ENCODE measurements around the gene CLMN. TPM values are rescaled to one million over a fixed set of nuclear protein-coding genes. Genes with fewer than 3 reads are reported as not detected.

CLMN gene
- total RNA-seq, 1 donor from 2014 or later: 26.8 TPM

DNA sequence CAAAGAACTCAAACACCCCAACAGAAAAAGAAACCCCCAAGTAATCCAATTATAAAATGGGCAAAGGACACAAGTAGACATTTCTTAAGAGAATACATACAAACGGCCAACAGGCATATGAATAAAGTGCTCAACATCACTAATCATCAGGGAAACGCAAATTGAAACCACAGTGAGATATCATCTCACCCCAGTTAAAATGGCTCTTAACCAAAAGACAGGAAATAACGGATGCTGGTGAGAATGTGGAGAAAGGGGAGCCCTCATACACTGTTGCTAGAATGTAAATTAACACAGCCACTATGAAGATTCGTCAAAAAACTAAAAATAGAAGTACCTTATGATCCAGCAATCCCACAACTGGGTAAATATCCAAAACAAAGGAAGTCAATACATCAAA, 52.4 kb downstream of the CLMN start:
- H3K9me3 ChIP-seq: no peaks in the 10 kb centered on the region
- no peaks in the 10 kb centered on the region for H3K27me3 ChIP-seq (ENCODE audit: low read depth)
- intact Hi-C loops (cut with DNase I): no loop called here
- DNase-seq: no peak
- no peak overlapping the region for H3K4me3 ChIP-seq
- H3K36me3 ChIP-seq: no peaks in the 10 kb centered on the region
- H3K4me1 ChIP-seq: peaks cover 16% of the 10 kb centered on the region
- H3K27ac ChIP-seq: no peak overlapping the region
- no peak for ATAC-seq
- TF ChIP-seq, protein P1, sequence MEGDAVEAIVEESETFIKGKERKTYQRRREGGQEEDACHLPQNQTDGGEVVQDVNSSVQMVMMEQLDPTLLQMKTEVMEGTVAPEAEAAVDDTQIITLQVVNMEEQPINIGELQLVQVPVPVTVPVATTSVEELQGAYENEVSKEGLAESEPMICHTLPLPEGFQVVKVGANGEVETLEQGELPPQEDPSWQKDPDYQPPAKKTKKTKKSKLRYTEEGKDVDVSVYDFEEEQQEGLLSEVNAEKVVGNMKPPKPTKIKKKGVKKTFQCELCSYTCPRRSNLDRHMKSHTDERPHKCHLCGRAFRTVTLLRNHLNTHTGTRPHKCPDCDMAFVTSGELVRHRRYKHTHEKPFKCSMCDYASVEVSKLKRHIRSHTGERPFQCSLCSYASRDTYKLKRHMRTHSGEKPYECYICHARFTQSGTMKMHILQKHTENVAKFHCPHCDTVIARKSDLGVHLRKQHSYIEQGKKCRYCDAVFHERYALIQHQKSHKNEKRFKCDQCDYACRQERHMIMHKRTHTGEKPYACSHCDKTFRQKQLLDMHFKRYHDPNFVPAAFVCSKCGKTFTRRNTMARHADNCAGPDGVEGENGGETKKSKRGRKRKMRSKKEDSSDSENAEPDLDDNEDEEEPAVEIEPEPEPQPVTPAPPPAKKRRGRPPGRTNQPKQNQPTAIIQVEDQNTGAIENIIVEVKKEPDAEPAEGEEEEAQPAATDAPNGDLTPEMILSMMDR (IDR thresholded peaks at IDR 0.05): no peak

DNA sequence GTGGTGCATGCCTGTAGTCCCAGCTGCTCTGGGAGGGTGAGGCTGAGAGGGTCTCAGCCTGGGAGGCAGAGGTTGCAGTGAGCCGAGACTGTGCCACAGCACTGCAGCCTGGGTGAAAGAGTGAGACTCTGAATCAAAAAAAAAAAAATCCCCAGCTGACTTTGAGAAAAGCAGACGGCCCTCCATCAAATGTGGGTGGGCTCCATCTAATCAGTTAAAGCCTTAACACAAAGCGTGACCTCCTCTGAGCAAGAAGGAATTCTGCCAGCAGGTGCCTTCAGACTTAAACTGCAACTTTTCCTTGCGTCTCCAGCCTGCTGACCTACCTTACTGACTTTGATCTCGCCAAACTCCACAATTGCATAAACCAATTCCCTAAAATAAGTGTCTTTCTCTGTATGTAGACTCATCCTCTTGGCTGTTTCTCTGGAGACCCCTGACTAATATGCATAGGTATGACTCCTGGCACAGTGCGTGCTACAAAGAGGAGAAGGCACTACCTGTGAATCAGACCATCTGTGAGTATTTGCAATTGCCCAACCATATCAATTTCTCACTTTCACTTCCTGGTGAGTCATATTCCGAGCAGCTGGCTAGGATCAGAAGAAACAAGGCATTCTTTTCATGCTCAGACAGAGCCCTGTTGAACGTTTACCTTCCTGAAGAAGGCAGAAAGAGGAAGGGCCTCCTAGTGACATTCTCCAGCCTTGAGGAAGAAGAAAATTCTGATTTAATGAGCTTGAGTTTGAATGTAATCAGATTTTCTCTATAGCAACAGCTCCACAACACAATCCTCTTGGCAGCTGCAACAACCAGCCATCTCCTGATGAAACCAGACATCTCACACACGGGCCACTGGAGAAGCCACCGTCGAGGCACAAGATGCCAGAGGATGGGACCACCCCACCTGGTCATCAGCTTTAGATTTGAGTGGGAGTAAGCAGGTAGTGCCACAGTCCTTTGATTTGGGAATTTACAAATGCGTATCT, 54.3 kb downstream of the CLMN start:
- H3K4me1 ChIP-seq: peaks cover 16% of the 10 kb centered on the region
- H3K27me3 ChIP-seq (ENCODE audit: low read depth): no peaks in the 10 kb centered on the region
- DNase-seq (no peak), ATAC-seq (peak; percentile 94)
- H3K27ac ChIP-seq: peak overlapping the region; percentile 73
- TF ChIP-seq, protein P1 (IDR thresholded peaks at IDR 0.05): no peak
- H3K4me3 ChIP-seq: no peak overlapping the region
- H3K36me3 ChIP-seq: no peaks in the 10 kb centered on the region
- intact Hi-C loops (cut with DNase I): no loop called here
- no peaks in the 10 kb centered on the region for H3K9me3 ChIP-seq

DNA sequence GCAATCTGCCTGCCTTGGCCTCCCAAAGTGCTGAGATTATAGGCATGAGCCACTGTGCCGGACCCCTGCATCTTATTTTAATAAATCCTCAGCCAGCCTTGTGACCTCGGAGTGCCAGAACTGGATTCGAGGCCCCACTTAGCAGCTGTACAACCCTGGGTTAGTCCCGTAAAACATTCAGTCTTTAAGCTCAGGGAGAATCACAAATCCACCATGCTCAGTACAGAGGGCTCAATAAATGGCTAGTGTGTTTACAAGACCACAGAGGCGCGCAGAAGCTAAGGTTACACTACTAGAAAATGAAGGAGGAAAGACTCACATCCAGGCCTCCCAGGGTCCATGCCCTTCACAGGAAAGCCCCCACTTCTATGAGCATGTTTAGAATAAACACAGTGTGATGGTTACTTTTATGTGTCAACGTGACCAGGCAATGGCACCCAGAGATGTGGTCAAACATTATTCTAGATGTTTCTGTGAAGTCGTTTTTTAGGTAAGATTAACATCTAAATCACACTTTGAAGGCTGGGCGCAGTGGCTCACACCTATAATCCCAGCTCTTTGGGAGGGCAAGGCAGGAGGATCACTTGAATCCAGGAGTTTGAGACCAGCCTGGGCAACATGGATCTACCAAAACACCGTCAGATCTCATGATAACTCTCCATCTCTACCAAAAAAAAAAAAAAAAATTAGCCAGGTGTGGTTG, 55.3 kb downstream of the CLMN start:
- Histone ChIP-seq H3K27me3 (ENCODE audit: low read depth) (no peaks in the 10 kb centered on the region), H3K36me3 (no peaks in the 10 kb centered on the region), H3K27ac (peak overlapping the region; percentile 73), H3K4me3 (no peak overlapping the region), H3K4me1 (peaks cover 16% of the 10 kb centered on the region), H3K9me3 (no peaks in the 10 kb centered on the region)
- TF ChIP-seq, protein P1 (IDR thresholded peaks at IDR 0.05): no peak
- no peak for ATAC-seq
- no peak for DNase-seq
- intact Hi-C loops (cut with DNase I): no loop called here

DNA sequence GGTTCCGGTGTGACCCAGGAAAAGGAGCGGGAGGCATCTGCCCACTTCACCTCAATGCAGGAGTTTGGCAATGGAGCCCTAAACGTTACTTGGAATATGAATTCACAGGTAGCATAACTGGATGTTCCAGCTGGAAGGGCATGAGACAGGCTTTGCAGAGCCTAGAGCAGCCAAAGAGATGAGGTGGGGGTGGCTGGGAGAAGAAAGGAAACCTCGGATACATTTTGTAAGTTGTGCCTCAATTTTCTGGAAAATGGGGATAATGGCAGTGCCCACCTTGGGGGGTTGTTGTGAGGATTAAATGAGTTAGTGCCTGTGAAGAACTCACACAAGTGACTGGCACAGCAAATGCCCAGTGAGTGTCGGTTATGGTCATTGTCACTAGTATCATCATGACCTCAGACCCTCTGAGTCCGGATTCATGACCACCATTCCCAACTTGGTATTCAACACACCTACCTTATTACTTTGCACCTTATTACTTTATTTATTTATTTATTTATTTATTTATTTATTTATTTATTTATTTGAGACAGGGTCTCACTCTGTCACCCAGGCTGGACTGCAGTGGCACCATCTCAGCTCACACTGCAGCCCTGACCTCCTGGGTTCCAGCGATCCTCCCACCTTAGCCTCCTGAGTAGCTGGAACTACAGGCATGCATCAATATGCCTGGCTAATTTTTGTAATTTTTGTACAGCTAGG, 56.0 kb downstream of the CLMN start:
- TF ChIP-seq, protein P1 (IDR thresholded peaks at IDR 0.05): no peak
- ATAC-seq: no peak
- intact Hi-C loops (cut with DNase I): no loop called here
- H3K4me1 ChIP-seq: peaks cover 16% of the 10 kb centered on the region
- H3K36me3 ChIP-seq: no peaks in the 10 kb centered on the region
- DNase-seq: no peak
- no peak overlapping the region for H3K4me3 ChIP-seq
- no peaks in the 10 kb centered on the region for H3K27me3 ChIP-seq (ENCODE audit: low read depth)
- H3K27ac ChIP-seq: no peak overlapping the region
- H3K9me3 ChIP-seq: no peaks in the 10 kb centered on the region

DNA sequence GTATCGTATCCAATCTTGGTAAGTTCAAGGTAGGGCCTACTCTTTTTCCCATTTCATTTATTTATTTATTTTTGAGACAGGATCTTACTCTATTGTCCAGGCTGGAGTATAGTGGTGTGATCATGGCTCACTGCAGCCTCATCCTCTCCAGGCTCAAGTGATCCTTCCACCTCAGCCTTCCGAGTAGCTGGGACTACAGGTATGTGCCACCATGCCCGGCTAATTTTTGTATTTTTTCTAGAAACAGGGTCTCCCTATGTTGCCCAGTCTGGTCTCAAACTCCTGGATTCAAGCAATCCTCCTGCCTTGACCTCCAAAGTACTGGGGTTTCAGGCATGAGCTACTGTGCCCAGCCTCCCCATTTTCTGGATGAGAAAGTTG, 57.2 kb downstream of the CLMN start:
- Histone ChIP-seq H3K4me3 (no peak overlapping the region), H3K27ac (no peak overlapping the region), H3K9me3 (no peaks in the 10 kb centered on the region), H3K27me3 (ENCODE audit: low read depth) (no peaks in the 10 kb centered on the region), H3K4me1 (peaks cover 16% of the 10 kb centered on the region), H3K36me3 (no peaks in the 10 kb centered on the region)
- intact Hi-C loops (cut with DNase I): no loop called here
- ATAC-seq (no peak), DNase-seq (no peak)
- TF ChIP-seq, protein P1 (IDR thresholded peaks at IDR 0.05): no peak

All from lower lobe of right lung (tissue), 2 donors.